Activated naive CD8-positive, alpha-beta T cell treated with anti-CD3 and anti-CD28 coated beads, Interleukin-2, amount 10 ng/mL, durations not matched to agents 7 days and 5 days (primary cell): ENCODE data around the gene SULT4A1. TPM values are rescaled to one million over a fixed set of nuclear protein-coding genes. Genes with fewer than 3 reads are reported as not detected.

Source experiments
- ATAC-seq: fragments of 150-1000 bp; cut with Tn5 transposase; one replicate; pipeline ENCODE4 v1.10.0; 2021; ENCODE audit warnings: low read depth, moderate library complexity
- POLR2A ChIA-PET: fragments of 350-600 bp; sonication (Branson Sonifier 250); formaldehyde crosslinking; loops from one replicate; lab custom pipeline; 2021; ENCODE audit warnings: antibody characterized with exemption; lab: Charles Lee
- DNase-seq: peaks from one replicate; pipeline ENCODE4 v3.0.0; 2021
- H3K27ac Mint-ChIP-seq: one replicate; pipeline ENCODE4 v1.8.0; 2022; ENCODE audit warnings: mild to moderate bottlenecking, mixed read lengths
- H3K27me3 Mint-ChIP-seq: one replicate; pipeline ENCODE4 v1.8.0; 2022; ENCODE audit warnings: mild to moderate bottlenecking, moderate library complexity, mixed read lengths
- H3K36me3 Mint-ChIP-seq: one replicate; pipeline ENCODE4 v1.8.0; 2021; ENCODE audit warnings: mild to moderate bottlenecking, mixed read lengths
- H3K4me1 Mint-ChIP-seq: one replicate; pipeline ENCODE4 v1.8.0; 2021; ENCODE audit warnings: mixed read lengths
- H3K4me3 Mint-ChIP-seq: one replicate; pipeline ENCODE4 v1.8.0; 2022; ENCODE audit warnings: mild to moderate bottlenecking, moderate library complexity, mixed read lengths
- H3K9me3 Mint-ChIP-seq: one replicate; pipeline ENCODE4 v1.8.0; 2021; ENCODE audit warnings: mixed read lengths
- total RNA-seq, 2 experiments: library from RNA; stranded (reverse); gene quantifications; one replicate each; pipeline ENCODE4 v1.2.3, GENCODE V29; 2021

The SULT4A1 gene
- total RNA-seq, 2 experiments from 2014 or later = not detected

GRCh38 chr22:43798492-43798891 lies 63.8 kb downstream of the SULT4A1 start:
- Mint-ChIP-seq H3K4me1 (no peaks in the 10 kb centered on the region), H3K9me3 (peaks cover 7% of the 10 kb centered on the region), H3K4me3 (no peak overlapping the region), H3K36me3 (no peaks in the 10 kb centered on the region), H3K27me3 (peaks cover 13% of the 10 kb centered on the region), H3K27ac (no peak overlapping the region)
- DNase-seq (no peak), ATAC-seq (no peak)
- POLR2A ChIA-PET = no interaction called here

DNA sequence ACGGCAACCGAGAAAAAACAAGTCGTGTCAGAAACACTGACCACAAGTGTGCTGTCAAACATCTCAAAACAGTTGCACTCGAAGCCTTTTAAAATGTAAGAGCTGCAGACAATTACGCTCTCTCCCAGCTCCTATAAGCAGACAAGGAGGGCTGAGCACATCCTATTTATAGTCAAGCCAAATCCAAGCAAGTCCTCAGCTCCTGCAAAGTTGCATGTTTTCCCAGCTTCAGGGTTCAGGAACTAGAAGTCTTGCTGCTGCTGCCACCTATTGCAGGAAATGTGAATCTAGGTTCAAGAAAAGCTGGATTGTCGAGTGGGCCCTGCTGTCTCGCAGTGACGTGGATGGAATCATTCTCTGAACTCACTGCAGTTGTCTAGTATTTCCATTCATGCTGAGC lies 65.7 kb downstream of the SULT4A1 start:
- Mint-ChIP-seq H3K27me3 (peaks cover 6% of the 10 kb centered on the region), H3K9me3 (peaks cover 7% of the 10 kb centered on the region), H3K36me3 (no peaks in the 10 kb centered on the region), H3K4me3 (no peak overlapping the region), H3K4me1 (no peaks in the 10 kb centered on the region), H3K27ac (no peak overlapping the region)
- DNase-seq = no peak
- ATAC-seq = no peak
- POLR2A ChIA-PET = no interaction called here

- POLR2A ChIA-PET = no interaction called here
- H3K27ac Mint-ChIP-seq = no peak overlapping the region
- H3K4me1 Mint-ChIP-seq = no peaks in the 10 kb centered on the region
- peaks cover 2% of the 10 kb centered on the region for H3K27me3 Mint-ChIP-seq
- no peak overlapping the region for H3K4me3 Mint-ChIP-seq
- H3K36me3 Mint-ChIP-seq = no peaks in the 10 kb centered on the region
- DNase-seq (no peak), ATAC-seq (no peak)
- H3K9me3 Mint-ChIP-seq = no peaks in the 10 kb centered on the region
These were observed 67.0 kb downstream of the SULT4A1 start for GRCh38 chr22:43795320-43795719.

GRCh38 chr22:43792905-43793304 lies 69.4 kb downstream of the SULT4A1 start:
- H3K27me3 Mint-ChIP-seq = peaks cover 10% of the 10 kb centered on the region
- no peaks in the 10 kb centered on the region for H3K36me3 Mint-ChIP-seq
- H3K4me1 Mint-ChIP-seq = no peaks in the 10 kb centered on the region
- ATAC-seq (no peak), DNase-seq (no peak)
- POLR2A ChIA-PET = no interaction called here
- no peaks in the 10 kb centered on the region for H3K9me3 Mint-ChIP-seq
- no peak overlapping the region for H3K27ac Mint-ChIP-seq
- no peak overlapping the region for H3K4me3 Mint-ChIP-seq

- Mint-ChIP-seq H3K4me3 (no peak overlapping the region), H3K9me3 (no peaks in the 10 kb centered on the region), H3K4me1 (no peaks in the 10 kb centered on the region), H3K27me3 (peaks cover 24% of the 10 kb centered on the region), H3K36me3 (no peaks in the 10 kb centered on the region), H3K27ac (no peak overlapping the region)
- POLR2A ChIA-PET = no interaction called here
- no peak for ATAC-seq
- DNase-seq = no peak
These were observed 72.9 kb downstream of the SULT4A1 start for GRCh38 chr22:43789452-43789851.

- Mint-ChIP-seq H3K9me3 (no peaks in the 10 kb centered on the region), H3K4me3 (no peak overlapping the region), H3K4me1 (no peaks in the 10 kb centered on the region), H3K36me3 (no peaks in the 10 kb centered on the region), H3K27ac (no peak overlapping the region), H3K27me3 (peaks cover 30% of the 10 kb centered on the region)
- ATAC-seq (no peak), DNase-seq (no peak)
- POLR2A ChIA-PET = no interaction called here
These were observed 78.5 kb downstream of the SULT4A1 start for GRCh38 chr22:43783777-43784176.

DNA sequence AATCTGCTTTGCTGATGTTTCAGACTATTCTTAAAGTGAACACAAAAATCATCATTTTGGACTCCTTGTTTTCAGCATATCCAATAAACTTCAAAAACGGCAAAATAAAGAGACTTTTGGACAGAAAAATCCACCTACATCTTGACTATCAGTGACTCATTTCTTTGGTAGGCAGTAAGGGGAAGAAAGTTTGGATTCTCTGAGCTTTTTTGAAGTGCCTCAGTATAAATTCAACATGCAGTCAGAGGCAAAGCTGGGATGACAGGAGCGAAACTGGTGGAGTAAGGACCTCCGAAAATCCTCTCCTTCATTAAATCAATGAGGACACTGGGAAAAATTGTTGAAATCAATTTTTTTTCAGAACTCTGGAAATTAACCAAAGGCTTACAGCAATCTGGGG lies 79.9 kb downstream of the SULT4A1 start:
- H3K4me1 Mint-ChIP-seq = no peaks in the 10 kb centered on the region
- POLR2A ChIA-PET = no interaction called here
- no peak for ATAC-seq
- H3K27me3 Mint-ChIP-seq = peaks cover 23% of the 10 kb centered on the region
- no peak overlapping the region for H3K4me3 Mint-ChIP-seq
- DNase-seq = no peak
- H3K9me3 Mint-ChIP-seq = no peaks in the 10 kb centered on the region
- H3K27ac Mint-ChIP-seq = no peak overlapping the region
- no peaks in the 10 kb centered on the region for H3K36me3 Mint-ChIP-seq

- H3K4me1 Mint-ChIP-seq = no peaks in the 10 kb centered on the region
- DNase-seq (no peak), ATAC-seq (no peak)
- POLR2A ChIA-PET = no interaction called here
- H3K27me3 Mint-ChIP-seq = peaks cover 3% of the 10 kb centered on the region
- H3K9me3 Mint-ChIP-seq = no peaks in the 10 kb centered on the region
- no peaks in the 10 kb centered on the region for H3K36me3 Mint-ChIP-seq
- H3K27ac Mint-ChIP-seq = no peak overlapping the region
- H3K4me3 Mint-ChIP-seq = no peak overlapping the region
These were observed 85.0 kb downstream of the SULT4A1 start for GRCh38 chr22:43777286-43777685.

- DNase-seq (no peak), ATAC-seq (no peak)
- no peaks in the 10 kb centered on the region for H3K9me3 Mint-ChIP-seq
- H3K27me3 Mint-ChIP-seq = peaks cover 8% of the 10 kb centered on the region
- no peaks in the 10 kb centered on the region for H3K4me1 Mint-ChIP-seq
- H3K36me3 Mint-ChIP-seq = no peaks in the 10 kb centered on the region
- no peak overlapping the region for H3K27ac Mint-ChIP-seq
- no peak overlapping the region for H3K4me3 Mint-ChIP-seq
- POLR2A ChIA-PET = no interaction called here
These were observed 86.1 kb downstream of the SULT4A1 start for GRCh38 chr22:43776081-43776670.

Other genes starting within 250 kb of the SULT4A1 start
- under 1 TPM; 0.19 to 0.37 TPM for gene EFCAB6, start 50.2 kb downstream of the SULT4A1 start, total RNA-seq
- gene PNPLA5, start 29.5 kb upstream of the SULT4A1 start, total RNA-seq = not detected
- gene PNPLA3, start 61.3 kb upstream of the SULT4A1 start, total RNA-seq = under 1 TPM in 1 of 2 experiments, not detected in 1; 0.45 TPM
- 10 to 100 TPM; 42.1 to 43.8 TPM for gene SAMM50, start 92.9 kb upstream of the SULT4A1 start, total RNA-seq
- gene PARVB, start 161.8 kb upstream of the SULT4A1 start, total RNA-seq = 10 to 100 TPM; 39.6 to 40.7 TPM